Measurements from ENCODE around the gene WDFY2. TPM values are rescaled to one million over a fixed set of nuclear protein-coding genes. Genes with fewer than 3 reads are reported as not detected.

WDFY2 gene
- total and polyA plus RNA-seq, 2 of the 8 experiments (the other 6 are each of a cell fraction or from before 2014, with no cell fraction given): 13.9 to 29.0 TPM

- TF ChIP-seq EZH2 (IDR thresholded peaks at IDR 0.05; ENCODE audit: low read depth, low read length, severe bottlenecking) (no peak), SRF (IDR thresholded peaks at IDR 0.05; ENCODE audit: low read depth, low read length) (no peak), TBP (IDR thresholded peaks at IDR 0.05; ENCODE audit: low read depth, low read length) (no peak), CBX5 (IDR thresholded peaks at IDR 0.05; ENCODE audit: low read depth, low read length) (no peak), GTF2F1 (IDR thresholded peaks at IDR 0.05; ENCODE audit: borderline replicate concordance, low read depth, low read length) (no peak), HDAC6 (IDR thresholded peaks at IDR 0.05; ENCODE audit: low read depth, low read length) (no peak)
These were observed 133.6 kb downstream of the WDFY2 start (continued) for GRCh38 chr13:51717786-51718398.

Data from H1 (cell line).